Cerebellar nuclear complex (tissue), 1 donor: ENCODE data around the gene XRCC6.
A peak's percentile ranks its signal among the peaks of the same experiment; 100 is the strongest.
"Not testable (repeated sequence)": the region's sequence is repeated elsewhere in the genome, so short reads cannot be mapped to it uniquely, and the experiment has no call there.

ENCODE experiments used
- DNase-seq, 2 experiments: peaks; one replicate each; lab custom pipeline; 2025; lab: John Stamatoyannopoulos, UW

Gene XRCC6

GRCh38 chr22:41650821-41651220 lies 29.7 kb downstream of the XRCC6 start:
- no peak for DNase-seq

GRCh38 chr22:41654322-41654721 lies 33.2 kb downstream of the XRCC6 start:
- no peak for DNase-seq

- no peak for DNase-seq
These were observed 35.5 kb downstream of the XRCC6 start for GRCh38 chr22:41656556-41656955.

GRCh38 chr22:41657709-41658108 lies 36.6 kb downstream of the XRCC6 start:
- no peak for DNase-seq

- DNase-seq = no peak
These were observed 37.8 kb downstream of the XRCC6 start for GRCh38 chr22:41658869-41659268.

- DNase-seq = no peak
These were observed 38.8 kb downstream of the XRCC6 start for GRCh38 chr22:41659941-41660340.

- DNase-seq = no peak
These were observed 39.3 kb downstream of the XRCC6 start for GRCh38 chr22:41660416-41660815.

- no peak for DNase-seq
These were observed 40.0 kb downstream of the XRCC6 start for GRCh38 chr22:41661088-41661487.

GRCh38 chr22:41661713-41662112 lies 40.6 kb downstream of the XRCC6 start:
- DNase-seq = no peak

GRCh38 chr22:41663594-41663993 lies 42.5 kb downstream of the XRCC6 start:
- not testable (repeated sequence) for DNase-seq

GRCh38 chr22:41664490-41664889 lies 43.4 kb downstream of the XRCC6 start:
- DNase-seq = no peak

- no peak for DNase-seq
These were observed 43.9 kb downstream of the XRCC6 start for GRCh38 chr22:41664951-41665350.

GRCh38 chr22:41668971-41669911 lies 48.1 kb downstream of the XRCC6 start:
- DNase-seq = no peak

GRCh38 chr22:41672096-41672495 lies 51.0 kb downstream of the XRCC6 start:
- DNase-seq = not testable (repeated sequence)

- DNase-seq = no peak
These were observed 51.9 kb downstream of the XRCC6 start for GRCh38 chr22:41672780-41673509.

- no peak for DNase-seq
These were observed 53.8 kb downstream of the XRCC6 start for GRCh38 chr22:41674846-41675340.

- DNase-seq = no peak
These were observed 55.0 kb downstream of the XRCC6 start for GRCh38 chr22:41676134-41676533.

- no peak for DNase-seq
These were observed 60.5 kb downstream of the XRCC6 start for GRCh38 chr22:41681616-41682015.

GRCh38 chr22:41682033-41682807 lies 61.1 kb downstream of the XRCC6 start:
- peak; percentile 46 to 66 for DNase-seq

- DNase-seq = no peak
These were observed 62.0 kb downstream of the XRCC6 start for GRCh38 chr22:41683052-41683451.

- no peak for DNase-seq
These were observed 62.5 kb downstream of the XRCC6 start for GRCh38 chr22:41683616-41684015.

- no peak for DNase-seq
These were observed 63.1 kb downstream of the XRCC6 start for GRCh38 chr22:41684194-41684593.
